A549 treated with DMSO at 1 μM for 4 hours (cell line): ENCODE results near the gene PPP6R2. TPM values are rescaled to one million over a fixed set of nuclear protein-coding genes. Genes with fewer than 3 reads are reported as not detected.

ENCODE experiments used
- total RNA-seq: library from RNA; stranded (reverse); fragments of 200-300 nt; extraction: Qiagen RNA extraction; gene quantifications from 5 replicates; pipeline ENCODE4 v1.2.3, GENCODE V29; 2022; ENCODE audit warnings: low read depth

The PPP6R2 gene
- total RNA-seq, result 10.0 to 15.2 TPM (median 12.7 TPM) in 5 replicates

GRCh38 chr22:50342651-50343540, at the start of gene PPP6R2:
Gene PPP6R2 (plus strand): TSS chr22:50343327. CDS start chr22:50393909, 50,582 bp downstream.

GRCh38 chr22:50306753-50307749, 36.1 kb upstream of the PPP6R2 start, which contains the start of gene PLXNB2:
Gene PLXNB2 (minus strand): TSS chr22:50307646. CDS start chr22:50290584, 17,062 bp downstream.

GRCh38 chr22:50326956-50327710, 16.0 kb upstream of the PPP6R2 start, which contains the start of gene DENND6B:
Gene DENND6B (minus strand): TSS chr22:50327012. CDS start chr22:50326988, 24 bp downstream.

GRCh38 chr22:50474710-50475651, 131.9 kb downstream of the PPP6R2 start, which contains the start of gene SBF1:
Gene SBF1 (minus strand): TSS chr22:50475035. CDS start chr22:50474840, 195 bp downstream.

GRCh38 chr22:50481440-50482106, 138.4 kb downstream of the PPP6R2 start, which contains the start of gene ADM2:
Gene ADM2 (plus strand): TSS chr22:50481543. CDS start chr22:50481848, 305 bp downstream.

GRCh38 chr22:50486561-50487289, 143.6 kb downstream of the PPP6R2 start, which contains the start of gene MIOX:
Gene MIOX (plus strand): TSS chr22:50486859. CDS start chr22:50486898, 39 bp downstream.

Other genes with a start within 250 kb of the PPP6R2 start
- gene PANX2, start 172.6 kb upstream of the PPP6R2 start, total RNA-seq, result 5.8 to 7.5 TPM (median 6.3 TPM) in 5 replicates
- 23.1 to 37.1 TPM (median 32.9 TPM) in 5 replicates for gene TRABD, start 157.4 kb upstream of the PPP6R2 start, total RNA-seq
- gene SELENOO, start 142.3 kb upstream of the PPP6R2 start, total RNA-seq, result 13.4 to 19.2 TPM (median 17.3 TPM) in 5 replicates
- 5.8 to 11.4 TPM (median 11.1 TPM) in 5 replicates for gene TUBGCP6, start 98.3 kb upstream of the PPP6R2 start, total RNA-seq
- 8.7 to 14.6 TPM (median 11.5 TPM) in 5 replicates for gene HDAC10, start 92.1 kb upstream of the PPP6R2 start, total RNA-seq
- gene MAPK12, start 81.6 kb upstream of the PPP6R2 start, total RNA-seq, result 18.6 to 25.1 TPM (median 24.1 TPM) in 5 replicates
- 4.8 to 7.2 TPM (median 6.6 TPM) in 5 replicates for gene MAPK11, start 72.9 kb upstream of the PPP6R2 start, total RNA-seq
- gene PLXNB2, start 35.7 kb upstream of the PPP6R2 start, total RNA-seq, result 94.9 to 120 TPM (median 119 TPM) in 5 replicates
- 1.9 to 3.2 TPM (median 3.0 TPM) in 5 replicates for gene DENND6B, start 16.3 kb upstream of the PPP6R2 start, total RNA-seq
- 18.1 to 29.4 TPM (median 23.4 TPM) in 5 replicates for gene SBF1, start 131.7 kb downstream of the PPP6R2 start, total RNA-seq
- gene ADM2, start 138.2 kb downstream of the PPP6R2 start, total RNA-seq, result 0.41 to 0.73 TPM (median 0.58 TPM) in 5 replicates
- 0.09 to 0.14 TPM in 2 of 5 replicates, not detected in the others for gene MIOX, start 143.5 kb downstream of the PPP6R2 start, total RNA-seq
- 34.0 to 51.8 TPM (median 43.2 TPM) in 5 replicates for gene LMF2, start 164.4 kb downstream of the PPP6R2 start, total RNA-seq
- 34.1 to 42.1 TPM (median 37.3 TPM) in 5 replicates for gene NCAPH2, start 164.9 kb downstream of the PPP6R2 start, total RNA-seq
- 2.6 to 8.0 TPM (median 5.4 TPM) in 5 replicates for gene SCO2, start 182.3 kb downstream of the PPP6R2 start, total RNA-seq
- 9.5 to 19.2 TPM (median 17.9 TPM) in 5 replicates for gene TYMP, start 186.7 kb downstream of the PPP6R2 start, total RNA-seq
- gene KLHDC7B, start 202.6 kb downstream of the PPP6R2 start, total RNA-seq, result 0.02 to 0.05 TPM (median 0.05 TPM) in 3 of 5 replicates, not detected in the others
- 0.30 to 0.80 TPM (median 0.40 TPM) in 4 of 5 replicates, not detected in the other for gene SYCE3, start 219.6 kb downstream of the PPP6R2 start, total RNA-seq
- 7.4 to 17.3 TPM (median 15.7 TPM) in 5 replicates for gene CPT1B, start 235.1 kb downstream of the PPP6R2 start, total RNA-seq
- 13.0 to 21.1 TPM (median 20.6 TPM) in 5 replicates for gene CHKB, start 239.5 kb downstream of the PPP6R2 start, total RNA-seq